Suprapubic skin (tissue), 4 donors: ENCODE data around the gene TSKS.

Experiments used
- CTCF ChIP-seq, 2 donors: fragments of 200-600 bp in 1 of 2; fragments of 450-650 bp in 1 of 2; sonication (generic) in 1 of 2; IDR thresholded peaks; one replicate each; pipeline ENCODE4 v1.5.1; 2016 to 2019; ENCODE audit warnings: antibody characterized with exemption in 2 of 2, mild to moderate bottlenecking in 1 of 2, moderate library complexity in 1 of 2
- POLR2A ChIP-seq, 2 donors: fragments of 450-650 bp; IDR thresholded peaks; one replicate each; pipeline ENCODE4 v1.6.1; 2017; ENCODE audit warnings: antibody characterized with exemption in 2 of 2, mild to moderate bottlenecking in 2 of 2, moderate library complexity in 2 of 2
- POLR2AphosphoS5 ChIP-seq, 3 donors: sonication (generic); formaldehyde crosslinking; IDR thresholded peaks; one replicate each; pipeline ENCODE4 v1.6.1; 2017; ENCODE audit warnings: antibody characterized with exemption in 3 of 3

DNA sequence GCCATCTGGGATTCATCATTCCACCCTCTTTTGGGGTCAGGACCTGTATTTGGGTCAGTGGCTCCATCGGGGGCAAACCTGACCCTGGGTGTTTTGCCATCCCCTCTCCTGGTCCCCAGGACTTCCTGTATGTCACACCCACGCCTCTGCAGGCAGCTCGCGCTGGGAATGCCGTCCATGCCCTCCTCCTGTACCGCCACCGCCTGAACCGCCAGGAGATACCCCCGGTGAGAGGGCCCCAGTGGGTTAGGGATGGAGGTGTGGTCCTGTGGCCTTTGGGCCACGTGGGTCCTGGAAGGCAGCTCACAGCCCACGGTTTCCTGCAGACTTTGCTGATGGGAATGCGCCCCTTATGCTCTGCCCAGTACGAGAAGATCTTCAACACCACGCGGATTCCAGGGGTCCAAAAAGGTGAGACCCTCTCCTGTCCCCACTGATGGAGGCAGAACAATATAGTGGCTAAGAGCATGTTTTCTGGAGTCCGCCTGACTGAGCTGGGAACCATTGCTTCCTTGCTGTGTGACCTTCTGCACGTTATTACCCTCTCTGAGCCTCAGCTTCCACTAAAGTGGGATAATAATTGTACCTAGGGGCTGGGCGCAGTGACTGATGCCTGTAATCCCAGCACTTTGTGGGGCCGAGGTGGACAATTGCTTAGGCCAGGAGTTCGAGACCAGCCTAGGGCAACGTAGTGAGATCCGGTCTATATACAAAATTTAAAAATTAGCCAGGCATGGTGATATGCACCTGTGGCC, 58.0 kb downstream of the TSKS start:
- TF ChIP-seq CTCF (IDR thresholded peaks at IDR 0.05) (no peak), POLR2A (IDR thresholded peaks at IDR 0.05) (no peak), POLR2AphosphoS5 (IDR thresholded peaks at IDR 0.05) (no peak)
